H1 (cell line): ENCODE data around the gene SLC39A6. TPM values are rescaled to one million over a fixed set of nuclear protein-coding genes. Genes with fewer than 3 reads are reported as not detected.

Experiments
- BRCA1 ChIP-seq: IDR thresholded peaks from 2 replicates; pipeline ENCODE4 v1.6.1; 2012; ENCODE audit warnings: low read depth, low read length, improper control_type of control experiment
- CBX5 ChIP-seq: fragments of 300-800, 300-1000 bp; sonication (generic); IDR thresholded peaks from 2 replicates; pipeline ENCODE4 v1.7.1; 2016; ENCODE audit warnings: antibody characterized with exemption, low read length, low read depth
- CHD1 ChIP-seq: IDR thresholded peaks from 2 replicates; pipeline ENCODE4 v1.6.1; 2012; ENCODE audit warnings: low read depth, low read length, improper control_type of control experiment
- CHD7 ChIP-seq: fragments of 300-600 bp; sonication (generic); IDR thresholded peaks from 2 replicates; pipeline ENCODE4 v1.7.1; 2012; ENCODE audit warnings: low read length, moderate library complexity, mild to moderate bottlenecking, inconsistent platforms; ENCODE audit not compliant: insufficient replicate concordance
- GTF2F1 ChIP-seq: IDR thresholded peaks from 2 replicates; pipeline ENCODE4 v1.6.1; 2012; ENCODE audit warnings: low read depth, low read length, improper control_type of control experiment, borderline replicate concordance
- HDAC6 ChIP-seq: IDR thresholded peaks from one replicate; pipeline ENCODE4 v1.7.1; 2012; ENCODE audit warnings: low read depth, mild to moderate bottlenecking, inconsistent platforms, low read length, moderate library complexity
- KDM5A ChIP-seq: fragments of 200-600 bp; IDR thresholded peaks from 2 replicates; pipeline ENCODE4 v1.7.1; 2012; ENCODE audit warnings: mild to moderate bottlenecking, low read length, inconsistent platforms, mixed read lengths
- NRF1 ChIP-seq: IDR thresholded peaks from 2 replicates; pipeline ENCODE4 v1.6.1; 2011; ENCODE audit warnings: mild to moderate bottlenecking, low read depth, low read length, improper control_type of control experiment
- TAF1 ChIP-seq: IDR thresholded peaks from 2 replicates; pipeline ENCODE4 v1.6.1; 2011; ENCODE audit warnings: mild to moderate bottlenecking, low read depth, low read length
- polyA plus RNA-seq, 7 experiments: library from polyadenylated mRNA; depleted of rRNA in 3 of 7; stranded (reverse) in 5 of 7; unstranded in 2 of 7; fragments of >200 nt in 5 of 7; fragments of 200-250 nt in 2 of 7; gene quantifications; 1 replicate in 5 of 7; 2 replicates in 1 of 7; 4 replicates in 1 of 7; pipeline versions ENCODE4 v1.2.1 to v1.2.3, GENCODE V29; 2011 to 2013; ENCODE audit warnings: missing spikeins in 2 of 7, mixed read lengths in 2 of 7
- total RNA-seq: library from RNA; stranded (reverse); fragmentation: NEBNext Ultra II Directional; extraction: Animal tissue kit (Norgen Biotek cat#: 25700); gene quantifications from 2 replicates; pipeline ENCODE4 v1.2.1, GENCODE V29; 2021

Gene SLC39A6
- total and polyA plus RNA-seq, 2 of the 8 experiments (the other 6 are each of a cell fraction or from before 2014, with no cell fraction given), result 36.8 to 55.4 TPM

GRCh38 chr18:36158266-36158867 lies 29.2 kb upstream of the SLC39A6 start (continued):
- TF ChIP-seq CHD7 (no peak), HDAC6 (no peak), KDM5A (no peak), CHD1 (no peak), BRCA1 (no peak), TAF1 (no peak), NRF1 (no peak), GTF2F1 (no peak), CBX5 (no peak)
